Heart left ventricle (tissue), 13 donors: ENCODE data around the gene NELL1.

Source experiments
- POLR2A ChIP-seq, 2 donors: fragments of 450-650 bp; IDR thresholded peaks; one replicate each; pipeline ENCODE4 v1.6.1; 2017; ENCODE audit warnings: antibody characterized with exemption in 2 of 2, mild to moderate bottlenecking in 2 of 2, moderate library complexity in 2 of 2
- TF ChIP-seq, protein P1 (sequence below), 12 donors: fragments of 200-600 bp; sonication (generic) in 4 of 12; IDR thresholded peaks; one replicate each; pipeline versions ENCODE4 v1.5.0 to v1.8.0; 2018 to 2022; ENCODE audit warnings: antibody characterized with exemption in 12 of 12, mild to moderate bottlenecking in 5 of 12
- donor health status: ischemic (EF 13 %, LVEDD 7.1; RV severe dilation, severe dysfunction).
- donor health status: DM: no; HTN: yes; CAD: no.
- donor health status: DM: no; HTN: no; CAD: no.
- donor health status: ischemic (EF 25% LVEDD 6.9; RV normal size, moderate dysfunction).
- donor health status: ischemic (EF 25% LVEDD 5.7; RV mildly dilated, moderate dysfunction).
- donor health status: ischemic (EF 35%, LVEDD 5.7; RV mildly dilated, moderate dysfunction).
- donor health status: nonischemic (EF 11% LVEDD 7.7; RV severe dilation, severe dysfunction).
- donor health status: DM: yes; HTN: yes; CAD: no.
- donor health status: PGD.
- donor health status: ischemic (EF 29% LVEDD 5.4; RV normal size, mild dysfunction).
- donor health status: nonischemic (EF 23%, LVEDD 6.1; RV moderate dilation, normal function).

DNA sequence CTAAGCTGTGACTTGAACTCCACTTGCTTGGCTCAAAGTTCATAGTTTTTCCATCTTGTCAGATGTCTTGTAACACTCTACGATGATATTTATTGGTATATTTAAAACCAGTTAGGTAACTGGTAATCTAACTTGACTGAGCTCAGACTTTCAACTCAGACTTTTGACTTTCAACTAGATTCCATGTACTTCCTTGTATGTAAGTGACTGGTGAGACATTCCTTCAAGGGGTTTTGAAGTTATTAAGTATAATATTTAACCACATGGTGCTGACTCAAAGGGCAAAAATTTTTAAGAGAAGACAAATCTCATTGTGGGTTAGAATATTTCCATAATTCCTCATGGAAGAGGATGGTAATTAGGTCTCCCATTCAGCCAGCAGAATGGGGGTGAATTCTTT, 892.2 kb downstream of the NELL1 start:
- TF ChIP-seq, protein P1, sequence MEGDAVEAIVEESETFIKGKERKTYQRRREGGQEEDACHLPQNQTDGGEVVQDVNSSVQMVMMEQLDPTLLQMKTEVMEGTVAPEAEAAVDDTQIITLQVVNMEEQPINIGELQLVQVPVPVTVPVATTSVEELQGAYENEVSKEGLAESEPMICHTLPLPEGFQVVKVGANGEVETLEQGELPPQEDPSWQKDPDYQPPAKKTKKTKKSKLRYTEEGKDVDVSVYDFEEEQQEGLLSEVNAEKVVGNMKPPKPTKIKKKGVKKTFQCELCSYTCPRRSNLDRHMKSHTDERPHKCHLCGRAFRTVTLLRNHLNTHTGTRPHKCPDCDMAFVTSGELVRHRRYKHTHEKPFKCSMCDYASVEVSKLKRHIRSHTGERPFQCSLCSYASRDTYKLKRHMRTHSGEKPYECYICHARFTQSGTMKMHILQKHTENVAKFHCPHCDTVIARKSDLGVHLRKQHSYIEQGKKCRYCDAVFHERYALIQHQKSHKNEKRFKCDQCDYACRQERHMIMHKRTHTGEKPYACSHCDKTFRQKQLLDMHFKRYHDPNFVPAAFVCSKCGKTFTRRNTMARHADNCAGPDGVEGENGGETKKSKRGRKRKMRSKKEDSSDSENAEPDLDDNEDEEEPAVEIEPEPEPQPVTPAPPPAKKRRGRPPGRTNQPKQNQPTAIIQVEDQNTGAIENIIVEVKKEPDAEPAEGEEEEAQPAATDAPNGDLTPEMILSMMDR (IDR thresholded peaks at IDR 0.05): no peak
- no peak for TF ChIP-seq POLR2A (IDR thresholded peaks at IDR 0.05)
